NOMO-1 treated with dmso at 0.1 percent for 144 hours (cell line): Measurements from ENCODE around the gene LZTS3.
"Not testable (repeated sequence)": the region's sequence is repeated elsewhere in the genome, so short reads cannot be mapped to it uniquely, and the experiment has no call there.

Source experiments
- DNase-seq: peaks from one replicate; lab custom pipeline; 2025; ENCODE audit not compliant: unreplicated experiment; lab: John Stamatoyannopoulos, UW

The LZTS3 gene

GRCh38 chr20:3141757-3142156 lies 31.6 kb downstream of the LZTS3 start:
- no peak for DNase-seq

- DNase-seq: no peak
Observed at GRCh38 chr20:3137492-3137891, 35.9 kb downstream of the LZTS3 start.

GRCh38 chr20:3135507-3136070 lies 37.8 kb downstream of the LZTS3 start:
- no peak for DNase-seq

GRCh38 chr20:3134151-3134550 lies 39.2 kb downstream of the LZTS3 start:
- DNase-seq: no peak

GRCh38 chr20:3133155-3133554 lies 40.2 kb downstream of the LZTS3 start:
- no peak for DNase-seq

GRCh38 chr20:3130051-3130600 lies 43.2 kb downstream of the LZTS3 start:
- no peak for DNase-seq

- no peak for DNase-seq
Observed at GRCh38 chr20:3129094-3129493, 44.3 kb downstream of the LZTS3 start.

- no peak for DNase-seq
Observed at GRCh38 chr20:3128275-3128984, 44.9 kb downstream of the LZTS3 start.

GRCh38 chr20:3126527-3126859 lies 46.9 kb downstream of the LZTS3 start:
- DNase-seq: no peak

- DNase-seq: not testable (repeated sequence)
Observed at GRCh38 chr20:3125776-3126526, 47.4 kb downstream of the LZTS3 start.

- DNase-seq: not testable (repeated sequence)
Observed at GRCh38 chr20:3124773-3125560, 48.4 kb downstream of the LZTS3 start.

- DNase-seq: not testable (repeated sequence)
Observed at GRCh38 chr20:3124163-3124562, 49.2 kb downstream of the LZTS3 start.

- no peak for DNase-seq
Observed at GRCh38 chr20:3123542-3123941, 49.8 kb downstream of the LZTS3 start.

- no peak for DNase-seq
Observed at GRCh38 chr20:3121955-3122610, 51.3 kb downstream of the LZTS3 start.

- no peak for DNase-seq
Observed at GRCh38 chr20:3121271-3121911, 52.0 kb downstream of the LZTS3 start.

- DNase-seq: no peak
Observed at GRCh38 chr20:3119044-3119443, 54.3 kb downstream of the LZTS3 start.

- DNase-seq: not testable (repeated sequence)
Observed at GRCh38 chr20:3117839-3118379, 55.4 kb downstream of the LZTS3 start.

- no peak for DNase-seq
Observed at GRCh38 chr20:3116341-3116740, 57.0 kb downstream of the LZTS3 start.

- DNase-seq: no peak
Observed at GRCh38 chr20:3115190-3116107, 57.9 kb downstream of the LZTS3 start.
